Measurements from ENCODE around the gene EML6. TPM values are rescaled to one million over a fixed set of nuclear protein-coding genes. Genes with fewer than 3 reads are reported as not detected.

EML6 gene
- total RNA-seq, 1 experiment from 2014 or later = 6.6 TPM

GRCh38 chr2:54889053-54889452 lies 165.6 kb downstream of the EML6 start:
- POLR2A ChIA-PET = no interaction called here
- CTCF ChIA-PET = interaction anchor here (3.0 kb wide), 1 partner anchor 11 kb away, joined by 16 read pairs; no protein-coding TSS in a partner anchor
- no peak overlapping the region for H3K9ac ChIP-seq (ENCODE audit: low read length)
- H3K4me2 ChIP-seq (ENCODE audit: low read length) = no peak overlapping the region
- no TSS peak for BruUV-seq (replicated peaks)
- ATAC-seq (no peak), DNase-seq (ENCODE audit: low read depth, low spot score) (no peak)
- H2AFZ ChIP-seq (ENCODE audit: low read depth, low read length, poor library complexity, severe bottlenecking) = no peak overlapping the region
- H3K9me3 ChIP-seq (ENCODE audit: control insufficient read depth in 1 of 2, insufficient read depth in 1 of 2, low read depth in 1 of 2, low read length in 2 of 2) = no peaks in the 10 kb centered on the region
- no peak overlapping the region for H3K4me3 ChIP-seq (replicated peaks in 1 of 2; ENCODE audit: low read depth in 1 of 2, low read length in 2 of 2)
- H3K27me3 ChIP-seq (ENCODE audit: insufficient read depth, low read length) = no peaks in the 10 kb centered on the region
- intact Hi-C loops (cut with micrococcal nuclease) = no loop called here
- RAD21 ChIA-PET (ENCODE audit: low non-redundant PET in 1 of 2, low total read pairs in 2 of 2, uncharacterized antibody in 2 of 2, unreplicated experiment in 2 of 2) = interaction anchor here in 1 of 2 experiments (1.0 kb wide), 1 partner anchor 11 kb away, joined by 4 read pairs; no protein-coding TSS in a partner anchor
- H3K4me1 ChIP-seq (ENCODE audit: control insufficient read depth in 1 of 2, insufficient read depth in 2 of 2, low read length in 2 of 2) = no peaks in the 10 kb centered on the region
- no peak overlapping the region for H3K27ac ChIP-seq (ENCODE audit: low read depth, low read length)
- H4K20me1 ChIP-seq (ENCODE audit: insufficient read depth) = no peaks in the 10 kb centered on the region
- TF ChIP-seq POLR2AphosphoS5 (IDR thresholded peaks at IDR 0.05; ENCODE audit: low read depth, low read length) = no peak
- no peak for TF ChIP-seq ELF1 (IDR thresholded peaks at IDR 0.05; ENCODE audit: borderline replicate concordance, low read depth)
- no peaks in the 10 kb centered on the region for H3K79me2 ChIP-seq (ENCODE audit: insufficient read depth, low read length)
- H3K9me2 ChIP-seq (ENCODE audit: insufficient read depth) = no peaks in the 10 kb centered on the region
- H3K36me3 ChIP-seq (ENCODE audit: control insufficient read depth in 1 of 2, insufficient read depth in 2 of 2, low read length in 2 of 2) = no peaks in the 10 kb centered on the region

- Histone ChIP-seq H3K27me3 (ENCODE audit: insufficient read depth, low read length) (no peaks in the 10 kb centered on the region), H3K9ac (ENCODE audit: low read length) (no peak overlapping the region), H3K27ac (ENCODE audit: low read depth, low read length) (no peak overlapping the region), H3K9me3 (ENCODE audit: control insufficient read depth in 1 of 2, insufficient read depth in 1 of 2, low read depth in 1 of 2, low read length in 2 of 2) (peaks cover 0 to 3% of the 10 kb centered on the region in 2 experiments; a peak in 1 of 4 replicates), H3K79me2 (ENCODE audit: insufficient read depth, low read length) (no peaks in the 10 kb centered on the region), H3K4me2 (ENCODE audit: low read length) (no peak overlapping the region), H3K9me2 (ENCODE audit: insufficient read depth) (no peaks in the 10 kb centered on the region), H3K4me3 (replicated peaks in 1 of 2; ENCODE audit: low read depth in 1 of 2, low read length in 2 of 2) (no peak overlapping the region), H3K36me3 (ENCODE audit: control insufficient read depth in 1 of 2, insufficient read depth in 2 of 2, low read length in 2 of 2) (no peaks in the 10 kb centered on the region; a peak in 1 of 4 replicates), H4K20me1 (ENCODE audit: insufficient read depth) (no peaks in the 10 kb centered on the region), H3K4me1 (ENCODE audit: control insufficient read depth in 1 of 2, insufficient read depth in 2 of 2, low read length in 2 of 2) (no peaks in the 10 kb centered on the region), H2AFZ (ENCODE audit: low read depth, low read length, poor library complexity, severe bottlenecking) (no peak overlapping the region)
- intact Hi-C loops (cut with micrococcal nuclease) = no loop called here
- no peak for ATAC-seq
- no peak for DNase-seq (ENCODE audit: low read depth, low spot score)
- POLR2A ChIA-PET = no interaction called here
- RAD21 ChIA-PET (ENCODE audit: low non-redundant PET in 1 of 2, low total read pairs in 2 of 2, uncharacterized antibody in 2 of 2, unreplicated experiment in 2 of 2) = no interaction called here
- BruUV-seq (replicated peaks) = no TSS peak
- CTCF ChIA-PET = interaction anchor here (3.0 kb wide), 1 partner anchor 8 kb away, joined by 16 read pairs; no protein-coding TSS in a partner anchor
- no peak for TF ChIP-seq EZH2 (IDR thresholded peaks at IDR 0.05)
- no peak for TF ChIP-seq EGR1 (IDR thresholded peaks at IDR 0.05; ENCODE audit: low read depth)
- no peak for TF ChIP-seq ATF3 (IDR thresholded peaks at IDR 0.05)
- TF ChIP-seq FOSL1 (IDR thresholded peaks at IDR 0.05; ENCODE audit: low read depth) = no peak
- no peak for TF ChIP-seq TCF7L2 (IDR thresholded peaks at IDR 0.05; ENCODE audit: borderline replicate concordance, extremely low read depth, insufficient read depth, insufficient read length)
- TF ChIP-seq ZNF274 (IDR thresholded peaks at IDR 0.05; ENCODE audit: low read depth, low read length) = no peak
- no peak for TF ChIP-seq MAX (IDR thresholded peaks at IDR 0.05)
- TF ChIP-seq EZH2phosphoT487 (IDR thresholded peaks at IDR 0.05; ENCODE audit: borderline replicate concordance) = no peak
- TF ChIP-seq CBX3 (IDR thresholded peaks at IDR 0.05; ENCODE audit: low read depth) = no peak
- no peak for TF ChIP-seq YY1 (IDR thresholded peaks at IDR 0.05; ENCODE audit: extremely low read depth, insufficient replicate concordance, low read depth, low read length)
- no peak for TF ChIP-seq RAD21 (IDR thresholded peaks at IDR 0.05; ENCODE audit: low read depth)
- TF ChIP-seq POLR2AphosphoS5 (IDR thresholded peaks at IDR 0.05; ENCODE audit: low read depth, low read length) = no peak
- TF ChIP-seq SIN3A (IDR thresholded peaks at IDR 0.05; ENCODE audit: low read depth) = no peak
- TF ChIP-seq ZBTB33 (IDR thresholded peaks at IDR 0.05; ENCODE audit: extremely low read depth, insufficient replicate concordance, low read length) = no peak
- TF ChIP-seq CEBPB (IDR thresholded peaks at IDR 0.05; ENCODE audit: low read depth) = no peak
Observed at GRCh38 chr2:54891909-54892308, 168.4 kb downstream of the EML6 start.

Measured in HCT116 (cell line).